GM18505 (cell line): ENCODE measurements around the gene WEE2.
"Not testable (repeated sequence)": the region's sequence is repeated elsewhere in the genome, so short reads cannot be mapped to it uniquely, and the experiment has no call there.

Experiments
- ATAC-seq: cut with Tn5 transposase; IDR thresholded peaks from one replicate; pipeline ENCODE4 v1.9.1; 2021; ENCODE audit not compliant: unreplicated experiment
- POLR2A ChIP-seq: IDR thresholded peaks from 4 replicates; pipeline ENCODE4 v1.6.1; 2011; ENCODE audit warnings: borderline replicate concordance; ENCODE audit not compliant: insufficient read depth, insufficient read length; ENCODE audit errors: extremely low read depth

WEE2 gene

GRCh38 chr7:141752634-141753033, 44.5 kb downstream of the WEE2 start:
- no peak for ATAC-seq
- no peak for TF ChIP-seq POLR2A

GRCh38 chr7:141754939-141755338, 46.8 kb downstream of the WEE2 start:
- no peak for ATAC-seq
- no peak for TF ChIP-seq POLR2A

GRCh38 chr7:141763797-141764196, 55.6 kb downstream of the WEE2 start, which contains the start of gene TAS2R3:
Gene TAS2R3 (plus strand): TSS chr7:141764097. CDS start chr7:141764159, 62 bp downstream.
- ATAC-seq = no peak
- no peak for TF ChIP-seq POLR2A

- not testable (repeated sequence) for ATAC-seq
Measured at GRCh38 chr7:141770083-141770583, 62.0 kb downstream of the WEE2 start.

GRCh38 chr7:141776374-141776773, 68.2 kb downstream of the WEE2 start, which contains the start of gene TAS2R4:
Gene TAS2R4 (plus strand): TSS chr7:141776674. CDS start chr7:141778489, 1,815 bp downstream.
- no peak for TF ChIP-seq POLR2A

More at GRCh38 chr7:141776374-141776773, 68.2 kb downstream of the WEE2 start, which contains the start of gene TAS2R4:
- no peak for ATAC-seq
